AG04450 (cell line): Measurements from ENCODE around the gene TTYH3. TPM values are rescaled to one million over a fixed set of nuclear protein-coding genes. Genes with fewer than 3 reads are reported as not detected.

Experiments
- CTCF ChIA-PET: fragments of 300-600, 350-600 bp; formaldehyde crosslinking; extraction: SDS; loops from one replicate; lab custom pipeline; 2022; ENCODE audit warnings: antibody characterized with exemption, inconsistent platforms; lab: Charles Lee
- POLR2A ChIA-PET: fragments of 350-600 bp; formaldehyde crosslinking; extraction: SDS; loops from one replicate; lab custom pipeline; 2021; ENCODE audit warnings: antibody characterized with exemption, inconsistent platforms; lab: Yijun Ruan, JAX
- DNase-seq: peaks from one replicate; pipeline ENCODE4 v3.0.0-alpha.2; 2011; ENCODE audit warnings: low read depth, low spot score
- H3K27ac ChIP-seq: one replicate; pipeline ENCODE4 v1.5.1; 2012; ENCODE audit warnings: low read depth, low read length, control low read depth
- H3K27me3 ChIP-seq: one replicate; pipeline ENCODE4 v1.6.0; 2012; ENCODE audit warnings: low read length; ENCODE audit not compliant: control insufficient read depth, insufficient read depth
- H3K4me3 ChIP-seq: 2 replicates; pipeline ENCODE4 v1.5.1; 2011; ENCODE audit warnings: mild to moderate bottlenecking, low read depth, low read length, control low read depth
- H3K9me3 ChIP-seq: 2 replicates; pipeline ENCODE4 v1.5.1; 2012; ENCODE audit warnings: low read length; ENCODE audit not compliant: control insufficient read depth, insufficient read depth
- CTCF ChIP-seq: IDR thresholded peaks from 2 replicates; pipeline ENCODE4 v1.5.1; 2011; ENCODE audit warnings: low read depth, low read length, control low read depth, inconsistent platforms
- polyA plus RNA-seq: library from polyadenylated mRNA; depleted of rRNA; stranded (reverse); fragments of >200 nt; gene quantifications from 2 replicates; pipeline ENCODE4 v1.2.3, GENCODE V29; 2011

TTYH3 gene
- polyA plus RNA-seq, 1 experiment = 30.8 TPM

- no peak for DNase-seq
- CTCF ChIA-PET = interaction anchor here (0.6 kb wide), 1 partner anchor 8 kb away, joined by 4 read pairs; no protein-coding TSS in a partner anchor
- Histone ChIP-seq H3K4me3 (no peak overlapping the region), H3K27me3 (peaks cover 3% of the 10 kb centered on the region), H3K27ac (no peak overlapping the region), H3K9me3 (no peaks in the 10 kb centered on the region; the same call in 1 of the 2 replicates)
- POLR2A ChIA-PET = no interaction called here
- TF ChIP-seq CTCF = no peak
Measured at GRCh38 chr7:2699289-2699620, 67.5 kb downstream of the TTYH3 start.

GRCh38 chr7:2700141-2700850, 68.5 kb downstream of the TTYH3 start:
- ChIA-PET CTCF (no interaction called here), POLR2A (no interaction called here)

GRCh38 chr7:2701424-2701823, 69.6 kb downstream of the TTYH3 start:
- ChIA-PET CTCF (interaction anchor here (0.6 to 1.9 kb wide), 2 partner anchors 31 to 119 kb away, joined by 5 to 6 read pairs; no protein-coding TSS in a partner anchor), POLR2A (interaction anchor here (0.7 kb wide), 1 partner anchor 29 kb away, joined by 3 read pairs; no protein-coding TSS in a partner anchor)
- no peak for DNase-seq
- Histone ChIP-seq H3K9me3 (no peaks in the 10 kb centered on the region; the same call in 1 of the 2 replicates), H3K27ac (no peak overlapping the region), H3K27me3 (peaks cover 3% of the 10 kb centered on the region), H3K4me3 (no peak overlapping the region)
- TF ChIP-seq CTCF = no peak

More at GRCh38 chr7:2700141-2700850, 68.5 kb downstream of the TTYH3 start:
- no peak for TF ChIP-seq CTCF
- Histone ChIP-seq H3K4me3 (no peak overlapping the region), H3K9me3 (no peaks in the 10 kb centered on the region; the same call in 1 of the 2 replicates), H3K27ac (no peak overlapping the region), H3K27me3 (peaks cover 3% of the 10 kb centered on the region)
- no peak for DNase-seq

GRCh38 chr7:2701832-2702593, 70.2 kb downstream of the TTYH3 start:
- no peak for TF ChIP-seq CTCF
- ChIA-PET CTCF (interaction anchor here (1.9 kb wide), 1 partner anchor 31 kb away, joined by 6 read pairs; no protein-coding TSS in a partner anchor), POLR2A (interaction anchor here (0.7 kb wide), 1 partner anchor 28 kb away, joined by 3 read pairs; no protein-coding TSS in a partner anchor)
- H3K9me3 ChIP-seq = no peaks in the 10 kb centered on the region; the same call in 1 of the 2 replicates
- H3K27me3 ChIP-seq = peaks cover 3% of the 10 kb centered on the region
- no peak overlapping the region for H3K4me3 ChIP-seq
- DNase-seq = no peak
- H3K27ac ChIP-seq = no peak overlapping the region
